Measurements from ENCODE around the gene SPDEF.

The SPDEF gene

GRCh38 chr6:34585108-34585507 lies 29.0 kb upstream of the SPDEF start:
- Histone ChIP-seq H3K4me1 (ENCODE audit: control insufficient read depth, insufficient read depth, low read length) (no peaks in the 10 kb centered on the region), H3K9me3 (ENCODE audit: control insufficient read depth, insufficient read depth, low read depth, low read length) (no peaks in the 10 kb centered on the region), H3K36me3 (ENCODE audit: control insufficient read depth in 2 of 2, insufficient read depth in 1 of 2, low read length in 2 of 2) (peaks cover 0 to 24% of the 10 kb centered on the region in 2 experiments; a peak in 1 of 3 replicates), H3K27ac (ENCODE audit: extremely low read depth, low read depth, low read length) (no peak overlapping the region), H3K4me3 (ENCODE audit: low read depth, low read length) (no peak overlapping the region)
- CTCF ChIA-PET = interaction anchor here (0.6 to 2.0 kb wide), 5 partner anchors 9 to 298 kb away, joined by 3 to 12 read pairs (median 3); no protein-coding TSS in a partner anchor
- TF ChIP-seq TRIM28 (IDR thresholded peaks at IDR 0.05; ENCODE audit: borderline replicate concordance, low read length) (no peak), SP7 (tag by site-specific recombination; IDR thresholded peaks at IDR 0.05) (no peak), ZNF510 (tag by site-specific recombination; IDR thresholded peaks at IDR 0.05; ENCODE audit: insufficient replicate concordance) (no peak), ZBTB20 (tag by site-specific recombination; IDR thresholded peaks at IDR 0.05) (no peak)
- POLR2A ChIA-PET = no interaction called here

- Histone ChIP-seq H3K36me3 (ENCODE audit: control insufficient read depth in 2 of 2, insufficient read depth in 1 of 2, low read length in 2 of 2) (peaks cover 0 to 23% of the 10 kb centered on the region in 2 experiments; a peak in 1 of 3 replicates), H3K27ac (ENCODE audit: extremely low read depth, low read depth, low read length) (no peak overlapping the region), H3K9me3 (ENCODE audit: control insufficient read depth, insufficient read depth, low read depth, low read length) (no peaks in the 10 kb centered on the region), H3K4me3 (ENCODE audit: low read depth, low read length) (no peak overlapping the region), H3K4me1 (ENCODE audit: control insufficient read depth, insufficient read depth, low read length) (no peaks in the 10 kb centered on the region)
- ChIA-PET POLR2A (no interaction called here), CTCF (interaction anchor here (0.8 to 2.0 kb wide), 6 partner anchors 9 to 55 kb away, joined by 3 to 12 read pairs (median 4); no protein-coding TSS in a partner anchor)
- peak; percentile 62; the same call in 1 of the 2 replicates for TF ChIP-seq ZNF701 (tag by site-specific recombination; IDR thresholded peaks at IDR 0.05)
- TF ChIP-seq ZNF138 (tag by site-specific recombination; IDR thresholded peaks at IDR 0.05; ENCODE audit: borderline replicate concordance) = no peak
- TF ChIP-seq, protein P1, sequence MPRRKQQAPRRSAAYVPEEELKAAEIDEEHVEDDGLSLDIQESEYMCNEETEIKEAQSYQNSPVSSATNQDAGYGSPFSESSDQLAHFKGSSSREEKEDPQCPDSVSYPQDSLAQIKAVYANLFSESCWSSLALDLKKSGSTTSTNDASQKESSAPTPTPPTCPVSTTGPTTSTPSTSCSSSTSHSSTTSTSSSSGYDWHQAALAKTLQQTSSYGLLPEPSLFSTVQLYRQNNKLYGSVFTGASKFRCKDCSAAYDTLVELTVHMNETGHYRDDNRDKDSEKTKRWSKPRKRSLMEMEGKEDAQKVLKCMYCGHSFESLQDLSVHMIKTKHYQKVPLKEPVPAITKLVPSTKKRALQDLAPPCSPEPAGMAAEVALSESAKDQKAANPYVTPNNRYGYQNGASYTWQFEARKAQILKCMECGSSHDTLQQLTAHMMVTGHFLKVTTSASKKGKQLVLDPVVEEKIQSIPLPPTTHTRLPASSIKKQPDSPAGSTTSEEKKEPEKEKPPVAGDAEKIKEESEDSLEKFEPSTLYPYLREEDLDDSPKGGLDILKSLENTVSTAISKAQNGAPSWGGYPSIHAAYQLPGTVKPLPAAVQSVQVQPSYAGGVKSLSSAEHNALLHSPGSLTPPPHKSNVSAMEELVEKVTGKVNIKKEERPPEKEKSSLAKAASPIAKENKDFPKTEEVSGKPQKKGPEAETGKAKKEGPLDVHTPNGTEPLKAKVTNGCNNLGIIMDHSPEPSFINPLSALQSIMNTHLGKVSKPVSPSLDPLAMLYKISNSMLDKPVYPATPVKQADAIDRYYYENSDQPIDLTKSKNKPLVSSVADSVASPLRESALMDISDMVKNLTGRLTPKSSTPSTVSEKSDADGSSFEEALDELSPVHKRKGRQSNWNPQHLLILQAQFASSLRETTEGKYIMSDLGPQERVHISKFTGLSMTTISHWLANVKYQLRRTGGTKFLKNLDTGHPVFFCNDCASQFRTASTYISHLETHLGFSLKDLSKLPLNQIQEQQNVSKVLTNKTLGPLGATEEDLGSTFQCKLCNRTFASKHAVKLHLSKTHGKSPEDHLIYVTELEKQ (tag by site-specific recombination; IDR thresholded peaks at IDR 0.05; ENCODE audit: borderline replicate concordance) = no peak
- TF ChIP-seq ZNF664 (tag by site-specific recombination; IDR thresholded peaks at IDR 0.05) = no peak
- peak; percentile 22; the same call in 1 of the 2 replicates for TF ChIP-seq ZNF16 (tag by site-specific recombination; IDR thresholded peaks at IDR 0.05; ENCODE audit: low read depth)
- peak; percentile 32; the same call in 1 of the 2 replicates for TF ChIP-seq ZNF341 (tag by site-specific recombination; IDR thresholded peaks at IDR 0.05; ENCODE audit: low read depth)
- no peak for TF ChIP-seq ZNF114 (tag by site-specific recombination; IDR thresholded peaks at IDR 0.05)
- TF ChIP-seq ZNF776 (tag by site-specific recombination; IDR thresholded peaks at IDR 0.05; ENCODE audit: borderline replicate concordance) = no peak
- TF ChIP-seq, protein P2, sequence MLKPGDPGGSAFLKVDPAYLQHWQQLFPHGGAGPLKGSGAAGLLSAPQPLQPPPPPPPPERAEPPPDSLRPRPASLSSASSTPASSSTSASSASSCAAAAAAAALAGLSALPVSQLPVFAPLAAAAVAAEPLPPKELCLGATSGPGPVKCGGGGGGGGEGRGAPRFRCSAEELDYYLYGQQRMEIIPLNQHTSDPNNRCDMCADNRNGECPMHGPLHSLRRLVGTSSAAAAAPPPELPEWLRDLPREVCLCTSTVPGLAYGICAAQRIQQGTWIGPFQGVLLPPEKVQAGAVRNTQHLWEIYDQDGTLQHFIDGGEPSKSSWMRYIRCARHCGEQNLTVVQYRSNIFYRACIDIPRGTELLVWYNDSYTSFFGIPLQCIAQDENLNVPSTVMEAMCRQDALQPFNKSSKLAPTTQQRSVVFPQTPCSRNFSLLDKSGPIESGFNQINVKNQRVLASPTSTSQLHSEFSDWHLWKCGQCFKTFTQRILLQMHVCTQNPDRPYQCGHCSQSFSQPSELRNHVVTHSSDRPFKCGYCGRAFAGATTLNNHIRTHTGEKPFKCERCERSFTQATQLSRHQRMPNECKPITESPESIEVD (tag by site-specific recombination; IDR thresholded peaks at IDR 0.05) = no peak
- no peak for TF ChIP-seq ZNF223 (tag by site-specific recombination; IDR thresholded peaks at IDR 0.05)
These were observed 28.6 kb upstream of the SPDEF start for GRCh38 chr6:34584694-34585093.

DNA sequence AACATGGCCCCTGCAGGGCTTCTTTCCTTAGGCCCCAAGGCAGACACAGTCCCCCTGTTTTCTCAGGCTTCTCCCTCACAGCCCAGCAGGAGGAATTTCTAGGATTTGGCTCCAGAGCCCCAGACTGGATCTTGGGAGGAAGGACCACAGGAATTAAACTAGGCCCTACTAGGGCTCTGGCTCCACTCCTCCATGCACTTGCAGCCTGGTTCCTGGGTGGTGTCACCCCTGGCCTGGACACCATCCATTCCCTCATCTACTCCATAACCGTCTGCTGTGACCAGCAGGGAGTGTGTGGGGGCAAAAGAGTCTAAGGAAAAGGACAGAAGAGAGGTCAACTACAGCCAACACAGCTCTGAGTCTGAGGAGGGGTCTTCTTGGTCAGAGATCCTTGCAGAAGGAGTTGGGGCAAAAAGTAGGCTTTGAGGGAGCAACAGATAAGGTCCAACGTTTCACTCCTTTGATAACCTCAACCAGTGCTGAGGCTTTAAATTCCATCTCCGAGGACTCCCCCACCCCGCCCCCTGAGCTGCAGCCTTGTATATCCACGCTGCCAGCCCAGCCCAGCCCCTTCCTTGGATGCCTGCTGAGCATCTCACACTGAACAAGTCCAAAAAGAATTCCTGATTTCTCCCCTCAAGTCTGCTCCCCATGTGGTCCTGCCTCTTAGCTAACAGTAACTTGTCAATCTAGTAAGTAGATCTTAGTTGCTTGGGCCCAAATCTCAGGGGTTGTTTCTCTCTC lies 27.9 kb upstream of the SPDEF start:
- Histone ChIP-seq H3K27ac (ENCODE audit: extremely low read depth, low read depth, low read length) (no peak overlapping the region), H3K9me3 (ENCODE audit: control insufficient read depth, insufficient read depth, low read depth, low read length) (no peaks in the 10 kb centered on the region), H3K4me1 (ENCODE audit: control insufficient read depth, insufficient read depth, low read length) (no peaks in the 10 kb centered on the region), H3K36me3 (ENCODE audit: control insufficient read depth in 2 of 2, insufficient read depth in 1 of 2, low read length in 2 of 2) (peaks cover 0 to 16% of the 10 kb centered on the region in 2 experiments; a peak in 2 of 3 replicates), H3K4me3 (ENCODE audit: low read depth, low read length) (no peak overlapping the region)
- POLR2A ChIA-PET = no interaction called here
- CTCF ChIA-PET = interaction anchor here (0.6 to 2.0 kb wide), 6 partner anchors 8 to 301 kb away, joined by 3 to 12 read pairs (median 8); no protein-coding TSS in a partner anchor
- no peak for TF ChIP-seq ZNF114 (tag by site-specific recombination; IDR thresholded peaks at IDR 0.05)
- no peak for TF ChIP-seq ZNF138 (tag by site-specific recombination; IDR thresholded peaks at IDR 0.05; ENCODE audit: borderline replicate concordance)
- TF ChIP-seq MEIS1 (CRISPR knock-in tag; IDR thresholded peaks at IDR 0.05; ENCODE audit: borderline replicate concordance) = no peak
- no peak for TF ChIP-seq ZSCAN30 (tag by site-specific recombination; IDR thresholded peaks at IDR 0.05)
- no peak for TF ChIP-seq ZNF621 (tag by site-specific recombination; IDR thresholded peaks at IDR 0.05)
- no peak for TF ChIP-seq ZNF514 (tag by site-specific recombination; IDR thresholded peaks at IDR 0.05)
- no peak for TF ChIP-seq ZNF610 (tag by site-specific recombination; IDR thresholded peaks at IDR 0.05; ENCODE audit: borderline replicate concordance)
- no peak for TF ChIP-seq ZFP3 (tag by site-specific recombination; IDR thresholded peaks at IDR 0.05; ENCODE audit: low read depth)
- TF ChIP-seq, protein P3, sequence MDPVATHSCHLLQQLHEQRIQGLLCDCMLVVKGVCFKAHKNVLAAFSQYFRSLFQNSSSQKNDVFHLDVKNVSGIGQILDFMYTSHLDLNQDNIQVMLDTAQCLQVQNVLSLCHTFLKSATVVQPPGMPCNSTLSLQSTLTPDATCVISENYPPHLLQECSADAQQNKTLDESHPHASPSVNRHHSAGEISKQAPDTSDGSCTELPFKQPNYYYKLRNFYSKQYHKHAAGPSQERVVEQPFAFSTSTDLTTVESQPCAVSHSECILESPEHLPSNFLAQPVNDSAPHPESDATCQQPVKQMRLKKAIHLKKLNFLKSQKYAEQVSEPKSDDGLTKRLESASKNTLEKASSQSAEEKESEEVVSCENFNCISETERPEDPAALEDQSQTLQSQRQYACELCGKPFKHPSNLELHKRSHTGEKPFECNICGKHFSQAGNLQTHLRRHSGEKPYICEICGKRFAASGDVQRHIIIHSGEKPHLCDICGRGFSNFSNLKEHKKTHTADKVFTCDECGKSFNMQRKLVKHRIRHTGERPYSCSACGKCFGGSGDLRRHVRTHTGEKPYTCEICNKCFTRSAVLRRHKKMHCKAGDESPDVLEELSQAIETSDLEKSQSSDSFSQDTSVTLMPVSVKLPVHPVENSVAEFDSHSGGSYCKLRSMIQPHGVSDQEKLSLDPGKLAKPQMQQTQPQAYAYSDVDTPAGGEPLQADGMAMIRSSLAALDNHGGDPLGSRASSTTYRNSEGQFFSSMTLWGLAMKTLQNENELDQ (tag by site-specific recombination; IDR thresholded peaks at IDR 0.05; ENCODE audit: low read depth) = no peak
- TF ChIP-seq ZNF24 (tag by site-specific recombination; IDR thresholded peaks at IDR 0.05) = no peak
- TF ChIP-seq ZNF19 (tag by site-specific recombination; IDR thresholded peaks at IDR 0.05; ENCODE audit: low read depth) = no peak
- TF ChIP-seq ZNF658 (tag by site-specific recombination; IDR thresholded peaks at IDR 0.05) = no peak

Data from HEK293 (cell line).